NCI-H345 treated with DMSO at 0.1 percent for 48 hours (cell line): ENCODE data around the gene MAML3.

Source experiments
- DNase-seq: peaks from one replicate; lab custom pipeline; 2025; ENCODE audit not compliant: unreplicated experiment; lab: John Stamatoyannopoulos, UW

The MAML3 gene

GRCh38 chr4:140153718-140154571 is at the start of gene MAML3:
Gene MAML3, minus strand, starts transcription at chr4:140154184. Its CDS starts 857 bp downstream, at chr4:140153327.
- peak; percentile 69 for DNase-seq

DNA sequence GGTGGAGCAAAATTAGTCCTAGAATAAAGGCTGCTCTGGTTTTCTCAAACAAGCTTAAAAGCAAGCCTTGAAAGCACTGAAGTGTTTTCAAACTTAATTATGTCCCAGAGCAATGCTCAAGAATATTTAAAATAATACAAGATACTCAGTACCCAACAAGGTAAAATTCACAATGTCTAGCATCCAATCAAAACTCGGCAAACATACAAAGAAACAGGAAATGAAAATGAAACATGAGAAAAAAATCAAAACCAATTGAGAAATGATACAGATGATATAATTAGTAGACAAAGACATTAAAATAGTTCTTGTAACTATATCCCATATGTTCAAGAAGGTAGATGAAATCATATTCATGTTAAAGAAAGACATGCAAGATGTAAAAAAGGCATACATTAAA is 45.0 kb upstream of the MAML3 start:
- no peak for DNase-seq

GRCh38 chr4:140195806-140196205 is 41.8 kb upstream of the MAML3 start:
- no peak for DNase-seq

DNA sequence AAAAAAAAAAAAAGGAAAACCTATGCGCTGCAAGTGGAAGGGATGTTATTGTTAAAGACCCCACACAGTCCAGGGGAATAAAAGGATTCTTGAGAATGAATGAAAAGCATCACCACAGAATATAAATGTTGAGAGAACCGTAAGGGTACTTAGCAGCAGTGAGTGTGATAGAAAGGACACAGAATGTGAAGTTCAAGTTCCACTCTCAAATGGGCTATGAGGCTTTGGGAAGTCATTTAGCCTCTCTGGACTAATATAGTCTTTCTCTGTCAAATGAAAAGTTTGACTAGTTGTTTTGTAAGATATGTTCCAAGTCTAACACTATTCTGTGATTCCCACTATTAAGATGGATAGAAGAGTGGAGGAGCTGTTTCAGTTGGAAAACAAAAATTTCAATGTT is 35.8 kb upstream of the MAML3 start:
- no peak for DNase-seq

DNA sequence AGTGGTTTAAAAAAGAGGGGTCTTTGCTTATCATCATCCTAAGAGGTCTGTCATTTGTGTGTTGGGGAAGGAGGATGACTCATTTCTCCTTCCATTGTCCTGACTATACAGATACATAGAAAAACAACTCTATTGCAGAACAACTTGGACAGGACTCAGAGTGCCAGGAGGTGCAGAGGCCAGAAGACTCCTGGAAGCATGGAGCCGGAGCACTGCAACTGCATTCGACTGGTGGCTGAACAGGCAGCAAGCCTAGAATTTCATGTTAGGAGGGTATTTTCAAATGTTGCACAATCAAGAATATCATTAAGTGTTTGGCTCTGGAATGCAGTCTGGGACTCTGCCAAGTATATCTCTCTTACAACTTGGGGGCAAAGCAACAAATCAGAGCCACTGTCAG is 35.0 kb upstream of the MAML3 start:
- DNase-seq, result no peak

- no peak for DNase-seq
Observed at GRCh38 chr4:140187316-140187695, 33.3 kb upstream of the MAML3 start.

DNA sequence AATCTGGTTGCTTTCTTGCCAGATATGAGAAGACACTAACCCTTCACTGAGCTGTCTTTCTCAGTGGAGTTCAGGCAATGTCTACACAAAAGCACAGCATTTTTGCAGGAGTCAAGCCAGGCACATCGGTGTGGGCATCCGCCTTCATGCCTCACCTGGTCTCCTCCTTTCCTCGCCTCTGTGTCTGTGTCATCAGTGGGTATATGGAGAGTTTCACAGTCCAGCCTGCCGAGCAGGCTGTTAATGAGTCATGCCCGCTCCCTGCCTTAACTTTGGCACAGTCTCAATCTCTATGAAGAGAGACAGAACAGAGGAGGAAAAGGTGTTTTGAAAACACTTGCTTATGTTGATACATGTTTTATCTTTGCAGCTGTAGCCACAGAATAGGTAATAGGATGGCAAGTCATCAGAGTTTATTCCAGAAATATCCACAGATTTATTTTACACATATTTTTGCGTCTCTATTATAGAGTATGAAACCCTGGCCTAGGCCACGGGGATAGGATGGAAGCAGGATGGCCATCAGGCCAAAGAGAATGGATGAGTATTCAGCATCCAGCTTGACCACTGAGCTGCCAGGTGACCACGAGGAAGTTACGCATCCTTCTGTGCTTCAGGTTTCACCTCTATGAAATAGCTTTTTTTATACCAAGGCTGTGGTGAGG is 32.8 kb upstream of the MAML3 start:
- no peak for DNase-seq

- DNase-seq, result no peak
Observed at GRCh38 chr4:140186082-140186438, 32.1 kb upstream of the MAML3 start.

GRCh38 chr4:140185412-140186081 is 31.6 kb upstream of the MAML3 start:
- DNase-seq, result no peak

GRCh38 chr4:140183270-140183669 is 29.3 kb upstream of the MAML3 start:
- DNase-seq, result no peak

DNA sequence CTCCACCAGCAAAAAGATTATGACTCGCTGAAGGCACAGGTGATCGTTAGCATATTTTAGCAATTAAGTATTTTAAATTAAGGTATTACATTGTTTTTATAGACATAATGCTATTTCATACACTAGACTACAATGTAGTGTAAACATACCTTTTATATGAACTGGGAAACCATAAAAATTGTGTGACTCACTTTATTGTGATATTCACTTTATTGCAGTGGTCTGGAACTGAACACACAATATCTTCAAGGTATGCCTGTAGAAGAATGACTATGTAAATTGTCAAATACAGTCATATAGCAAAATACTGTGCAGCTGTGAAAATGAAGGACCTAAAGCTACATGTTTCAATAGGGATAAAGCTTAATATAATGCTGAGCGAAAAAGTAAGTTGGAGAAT is 26.6 kb upstream of the MAML3 start:
- DNase-seq, result no peak

DNA sequence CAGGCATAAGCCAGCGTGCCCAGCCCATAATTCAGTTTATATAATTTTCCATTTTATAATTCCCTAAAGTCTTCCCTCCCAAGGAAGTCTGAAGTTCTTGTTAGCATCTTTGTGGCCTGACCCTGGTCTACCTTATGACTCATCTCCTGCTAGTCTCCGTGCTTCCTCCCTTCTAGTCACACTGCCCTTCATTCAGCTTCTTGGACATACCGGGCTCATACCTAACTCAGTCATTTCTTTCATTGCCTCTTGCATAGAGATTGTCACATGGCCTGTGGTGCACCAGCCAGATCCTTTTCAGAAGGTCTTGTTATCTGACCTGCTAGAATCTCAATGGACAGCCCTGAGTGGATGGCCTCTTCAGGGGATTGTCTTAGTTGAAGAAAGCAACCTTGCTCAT is 22.8 kb upstream of the MAML3 start:
- DNase-seq, result no peak

DNA sequence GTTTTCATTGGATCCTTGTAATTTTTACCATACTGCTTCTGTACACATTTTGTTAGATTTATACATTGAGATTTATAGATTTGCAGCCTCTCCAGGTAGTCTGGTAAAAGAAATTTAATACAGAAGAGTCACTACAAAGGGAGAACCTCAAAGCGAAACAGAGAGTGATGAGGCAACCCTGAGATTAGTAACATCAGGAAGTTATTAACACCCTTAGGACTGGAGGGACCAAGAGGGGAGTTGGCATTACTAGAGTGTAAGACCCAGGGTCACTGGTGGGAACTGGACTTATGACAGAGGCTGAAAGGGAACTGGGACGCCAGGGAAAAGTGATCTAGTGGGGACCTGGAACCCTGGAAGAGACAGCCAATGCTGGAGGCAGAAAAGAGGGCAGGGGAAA is 20.6 kb upstream of the MAML3 start:
- DNase-seq, result no peak

DNA sequence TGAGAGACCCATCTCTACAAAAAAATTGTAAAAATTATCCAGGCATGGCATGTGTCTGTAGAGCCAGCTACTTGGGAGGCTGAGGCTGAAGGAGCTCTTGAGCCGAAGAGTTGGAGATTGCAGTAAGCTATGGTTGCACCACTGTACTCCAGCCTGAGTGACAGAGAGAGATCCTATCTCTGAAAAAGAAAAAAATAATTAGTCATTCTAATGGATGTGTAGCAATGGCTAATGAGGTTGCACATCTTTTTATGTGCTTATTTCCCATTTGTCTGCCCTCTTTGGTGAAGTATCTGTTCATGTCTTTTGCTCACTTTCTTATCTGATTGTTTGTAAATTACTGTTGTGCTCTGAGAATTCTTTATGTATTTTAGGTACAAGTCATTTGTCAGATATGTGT is 19.0 kb upstream of the MAML3 start:
- DNase-seq, result no peak

- no peak for DNase-seq
Observed at GRCh38 chr4:140170299-140170698, 16.3 kb upstream of the MAML3 start.

GRCh38 chr4:140168936-140169335 is 15.0 kb upstream of the MAML3 start:
- DNase-seq, result no peak

DNA sequence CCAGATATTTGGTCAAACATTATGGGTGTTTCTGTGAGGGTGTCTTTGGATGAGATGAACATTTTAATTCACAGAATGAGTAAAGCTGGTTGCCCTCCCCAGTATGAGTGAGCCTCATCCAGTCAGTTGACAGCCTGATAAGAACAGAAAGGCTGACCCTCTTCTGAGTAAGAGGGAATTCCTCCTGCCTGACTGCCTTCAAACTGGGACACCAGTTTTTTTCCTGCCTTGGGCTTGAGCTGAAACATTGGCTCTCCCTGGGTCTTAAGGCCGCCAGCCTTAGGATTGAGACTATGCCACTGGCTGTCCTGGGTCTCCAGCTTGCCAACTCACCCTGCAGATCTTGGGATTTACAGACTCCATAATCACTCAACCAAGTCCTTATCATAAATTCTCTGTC is 14.5 kb upstream of the MAML3 start:
- DNase-seq, result no peak

DNA sequence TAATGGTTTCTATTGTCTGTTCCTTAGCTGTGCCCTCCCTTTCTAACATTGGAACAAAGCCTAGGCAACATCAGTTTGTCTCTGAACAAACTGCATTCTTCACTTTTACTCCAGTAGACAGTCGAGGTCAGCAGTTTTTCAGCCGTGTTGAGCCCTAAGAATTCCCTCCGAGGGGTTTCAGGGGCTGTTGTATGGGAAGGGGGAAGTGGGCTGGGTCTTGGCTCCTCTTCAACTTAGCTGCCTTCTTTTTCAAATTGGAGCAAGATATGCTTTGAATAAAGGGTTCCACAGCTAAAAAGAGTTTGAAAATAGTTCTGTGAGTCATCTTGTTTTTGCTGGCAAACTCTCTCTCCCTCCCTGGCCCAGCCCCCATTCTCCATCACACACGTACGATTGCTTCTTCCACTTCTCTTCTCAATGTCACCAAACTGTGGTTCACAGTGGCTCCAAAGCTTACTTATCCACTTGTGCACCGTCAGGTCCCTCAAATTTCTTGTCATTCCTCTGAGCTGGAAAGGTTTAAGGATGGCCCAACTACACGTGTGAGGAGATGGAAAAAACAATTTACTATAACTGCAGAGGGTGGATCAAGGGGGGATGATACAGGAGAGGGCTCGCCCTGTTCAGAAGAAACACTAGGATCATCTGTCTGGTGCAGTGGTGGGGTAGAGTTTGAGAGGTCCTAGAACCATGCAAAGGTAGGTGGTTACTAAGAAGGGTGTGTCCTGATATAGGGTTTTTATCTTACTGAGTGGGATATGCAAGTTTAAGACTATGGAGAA is 9.2 kb upstream of the MAML3 start:
- DNase-seq, result no peak

DNA sequence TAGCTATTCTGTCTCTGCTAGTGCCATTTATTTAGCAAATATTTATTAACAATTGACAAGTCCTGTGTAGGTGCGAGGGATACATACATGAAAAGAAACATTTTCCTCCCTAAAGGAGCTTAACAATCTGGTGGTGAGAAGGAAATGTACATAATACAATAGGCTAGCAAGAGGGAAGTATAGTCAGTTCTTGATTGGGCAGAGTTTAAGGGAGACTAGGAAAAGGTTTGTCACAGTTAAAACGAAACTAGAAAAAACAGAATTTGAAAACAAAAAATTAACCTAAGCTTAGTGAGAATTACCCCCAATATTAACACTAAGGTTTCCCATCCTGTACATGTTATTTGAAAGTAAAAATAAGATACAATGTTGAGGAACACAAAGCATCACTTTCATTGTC is 8.6 kb upstream of the MAML3 start:
- DNase-seq, result no peak

- DNase-seq, result no peak
Observed at GRCh38 chr4:140158365-140159030, 4.5 kb upstream of the MAML3 start.

- no peak for DNase-seq
Observed at GRCh38 chr4:140157341-140157740, 3.4 kb upstream of the MAML3 start.
